PC-3 (cell line): Measurements from ENCODE around the gene TSKU.

Source experiments
- EZH2 ChIP-seq: fragments of 300-600 bp; sonication (generic); IDR thresholded peaks from one replicate; pipeline ENCODE4 v1.6.1; 2017; ENCODE audit warnings: antibody characterized with exemption, mild to moderate bottlenecking, low read length; ENCODE audit not compliant: unreplicated experiment
- TF ChIP-seq, protein P1 (sequence below): fragments of 300-600 bp; sonication (generic); conservative IDR thresholded peaks from 2 replicates; pipeline ENCODE4 v1.5.1; 2017; ENCODE audit warnings: antibody characterized with exemption, low read depth, mild to moderate bottlenecking, low read length

DNA sequence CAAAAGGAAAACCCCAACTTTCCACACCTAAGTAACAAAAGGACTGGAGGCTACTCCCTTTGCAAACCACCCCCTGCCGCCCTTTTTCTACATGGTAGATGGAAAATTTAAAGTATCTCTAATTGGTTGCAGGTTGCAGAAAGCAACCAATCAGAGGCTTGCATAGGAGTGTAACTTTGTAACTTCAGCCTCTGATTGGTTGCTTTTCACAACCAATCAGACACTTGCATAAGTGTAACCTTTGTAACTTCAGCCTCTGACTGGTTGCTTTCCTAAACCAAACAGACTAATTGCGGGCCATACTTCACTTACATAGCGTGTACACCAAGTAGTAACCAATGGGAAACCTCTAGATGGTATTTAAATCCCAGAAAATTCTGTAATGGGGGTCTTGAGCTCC lies 60.8 kb downstream of the TSKU start:
- TF ChIP-seq, protein P1, sequence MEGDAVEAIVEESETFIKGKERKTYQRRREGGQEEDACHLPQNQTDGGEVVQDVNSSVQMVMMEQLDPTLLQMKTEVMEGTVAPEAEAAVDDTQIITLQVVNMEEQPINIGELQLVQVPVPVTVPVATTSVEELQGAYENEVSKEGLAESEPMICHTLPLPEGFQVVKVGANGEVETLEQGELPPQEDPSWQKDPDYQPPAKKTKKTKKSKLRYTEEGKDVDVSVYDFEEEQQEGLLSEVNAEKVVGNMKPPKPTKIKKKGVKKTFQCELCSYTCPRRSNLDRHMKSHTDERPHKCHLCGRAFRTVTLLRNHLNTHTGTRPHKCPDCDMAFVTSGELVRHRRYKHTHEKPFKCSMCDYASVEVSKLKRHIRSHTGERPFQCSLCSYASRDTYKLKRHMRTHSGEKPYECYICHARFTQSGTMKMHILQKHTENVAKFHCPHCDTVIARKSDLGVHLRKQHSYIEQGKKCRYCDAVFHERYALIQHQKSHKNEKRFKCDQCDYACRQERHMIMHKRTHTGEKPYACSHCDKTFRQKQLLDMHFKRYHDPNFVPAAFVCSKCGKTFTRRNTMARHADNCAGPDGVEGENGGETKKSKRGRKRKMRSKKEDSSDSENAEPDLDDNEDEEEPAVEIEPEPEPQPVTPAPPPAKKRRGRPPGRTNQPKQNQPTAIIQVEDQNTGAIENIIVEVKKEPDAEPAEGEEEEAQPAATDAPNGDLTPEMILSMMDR = no peak
- no peak for TF ChIP-seq EZH2
